Measurements from ENCODE around the gene XBP1. TPM values are rescaled to one million over a fixed set of nuclear protein-coding genes. Genes with fewer than 3 reads are reported as not detected.

XBP1 gene
- total and polyA plus RNA-seq, 4 donors, result 303 to 705 (median 605) TPM

DNA sequence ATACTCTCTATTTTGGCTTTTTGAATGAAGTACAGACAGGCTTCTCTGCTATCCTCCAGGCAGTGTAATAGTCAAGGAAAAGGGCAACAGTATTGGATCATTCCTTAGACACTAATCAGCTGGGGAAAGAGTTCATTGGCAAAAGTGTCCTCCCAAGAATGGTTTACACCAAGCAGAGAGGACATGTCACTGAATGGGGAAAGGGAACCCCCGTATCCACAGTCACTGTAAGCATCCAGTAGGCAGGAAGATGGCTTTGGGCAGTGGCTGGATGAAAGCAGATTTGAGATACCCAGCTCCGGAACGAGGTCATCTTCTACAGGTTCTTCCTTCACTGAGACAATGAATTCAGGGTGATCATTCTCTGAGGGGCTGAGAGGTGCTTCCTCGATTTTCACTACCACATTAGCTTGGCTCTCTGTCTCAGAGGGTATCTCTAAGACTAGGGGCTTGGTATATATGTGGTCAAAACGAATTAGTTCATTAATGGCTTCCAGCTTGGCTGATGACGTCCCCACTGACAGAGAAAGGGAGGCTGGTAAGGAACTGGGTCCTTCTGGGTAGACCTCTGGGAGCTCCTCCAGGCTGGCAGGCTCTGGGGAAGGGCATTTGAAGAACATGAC is 5.2 kb downstream of the XBP1 start:
- DNase-seq (ENCODE audit: low spot score), result no peak
- 69% methylated on average over 6 of the region's 6 CpGs for WGBS
- peak overlapping the region; percentile 9 to 19 for H3K27ac ChIP-seq (ENCODE audit: low read depth in 1 of 2, low read length in 2 of 2)
- TF ChIP-seq JUND (IDR thresholded peaks at IDR 0.05), result peak in 1 of 2 donors; percentile 53
- no peak for TF ChIP-seq HNF4G (IDR thresholded peaks at IDR 0.05)
- no peak for TF ChIP-seq EGR1 (IDR thresholded peaks at IDR 0.05; ENCODE audit: low read depth in 2 of 2)
- TF ChIP-seq ATF3 (IDR thresholded peaks at IDR 0.05), result no peak
- TF ChIP-seq FOXA1 (IDR thresholded peaks at IDR 0.05), result no peak
- H3K36me3 ChIP-seq (ENCODE audit: control insufficient read depth in 4 of 4, insufficient read depth in 3 of 4, low read depth in 1 of 4, low read length in 3 of 4), result peaks cover 8 to 52% (median 39%) of the 10 kb centered on the region in 4 donors
- peaks cover 0 to 31% (median 13%) of the 10 kb centered on the region in 4 donors for H3K4me1 ChIP-seq (ENCODE audit: control insufficient read depth in 4 of 4, insufficient read depth in 4 of 4, low read length in 3 of 4)
- H3K4me3 ChIP-seq (ENCODE audit: low read depth in 1 of 3, low read length in 3 of 3), result no peak overlapping the region
- H3K9me3 ChIP-seq (ENCODE audit: control insufficient read depth in 4 of 4, low read length in 3 of 4), result no peaks in the 10 kb centered on the region
- peak overlapping the region in 1 of 2 donors; percentile 47 for H3K9ac ChIP-seq (ENCODE audit: low read depth in 1 of 2, low read length in 2 of 2)
- no peaks in the 10 kb centered on the region for H3K27me3 ChIP-seq (ENCODE audit: control insufficient read depth in 4 of 4, insufficient read depth in 4 of 4, low read length in 3 of 4)

DNA sequence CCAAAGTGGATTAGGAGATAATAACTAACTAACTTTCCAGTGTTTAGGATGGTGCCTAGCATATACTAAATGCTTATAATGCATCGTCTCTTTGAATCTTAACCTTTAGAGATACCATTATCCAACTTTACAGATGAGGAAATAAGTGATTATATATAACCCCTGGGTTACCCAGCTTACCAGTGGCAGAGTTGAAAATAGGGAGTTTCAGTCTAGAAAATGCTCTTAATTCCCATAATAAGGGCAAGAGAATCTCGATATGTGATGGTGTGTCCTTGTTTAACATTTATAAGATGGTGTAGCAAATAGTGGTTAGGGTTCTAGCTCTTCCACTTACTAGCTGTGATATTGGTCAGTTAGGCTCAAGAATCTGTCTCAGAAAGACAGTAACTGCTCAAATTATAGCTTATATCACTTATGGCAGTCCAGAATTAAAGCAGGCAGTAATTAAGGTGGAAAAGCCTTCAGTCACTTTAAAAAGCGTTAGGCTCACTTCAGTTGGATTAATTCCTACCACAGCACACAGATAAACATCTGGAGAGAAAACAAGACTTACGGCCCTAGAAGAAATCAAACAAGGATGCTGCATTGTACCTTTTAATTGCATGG is 6.3 kb downstream of the XBP1 start:
- H3K4me1 ChIP-seq (ENCODE audit: control insufficient read depth in 4 of 4, insufficient read depth in 4 of 4, low read length in 3 of 4), result peaks cover 0 to 31% (median 13%) of the 10 kb centered on the region in 4 donors
- no peak overlapping the region for H3K4me3 ChIP-seq (ENCODE audit: low read depth in 1 of 3, low read length in 3 of 3)
- TF ChIP-seq RXRA (IDR thresholded peaks at IDR 0.05) (no peak), RAD21 (IDR thresholded peaks at IDR 0.05) (no peak), FOXA1 (IDR thresholded peaks at IDR 0.05) (no peak), MAX (IDR thresholded peaks at IDR 0.05) (no peak), JUND (IDR thresholded peaks at IDR 0.05) (peak in 1 of 2 donors; percentile 41), EGR1 (IDR thresholded peaks at IDR 0.05; ENCODE audit: low read depth in 2 of 2) (no peak)
- no peak for DNase-seq (ENCODE audit: low spot score)
- no peaks in the 10 kb centered on the region for H3K9me3 ChIP-seq (ENCODE audit: control insufficient read depth in 4 of 4, low read length in 3 of 4)
- H3K27ac ChIP-seq (ENCODE audit: low read depth in 1 of 2, low read length in 2 of 2), result peak overlapping the region; percentile 57 to 62
- WGBS, result 59% methylated on average over 4 of the region's 4 CpGs
- H3K9ac ChIP-seq (ENCODE audit: low read depth in 1 of 2, low read length in 2 of 2), result peak overlapping the region in 1 of 2 donors; percentile 43
- H3K27me3 ChIP-seq (ENCODE audit: control insufficient read depth in 4 of 4, insufficient read depth in 4 of 4, low read length in 3 of 4), result no peaks in the 10 kb centered on the region
- H3K36me3 ChIP-seq (ENCODE audit: control insufficient read depth in 4 of 4, insufficient read depth in 3 of 4, low read depth in 1 of 4, low read length in 3 of 4), result peaks cover 11 to 50% (median 40%) of the 10 kb centered on the region in 4 donors

GRCh38 chr22:28792491-28793383 is 7.6 kb downstream of the XBP1 start:
- WGBS, result 52% methylated on average over 15 of the region's 15 CpGs
- Histone ChIP-seq H3K9ac (ENCODE audit: low read depth in 1 of 2, low read length in 2 of 2) (no peak overlapping the region), H3K27ac (ENCODE audit: low read depth in 1 of 2, low read length in 2 of 2) (peak overlapping the region; percentile 17 to 40), H3K4me3 (ENCODE audit: low read depth in 1 of 3, low read length in 3 of 3) (no peak overlapping the region), H3K36me3 (ENCODE audit: control insufficient read depth in 4 of 4, insufficient read depth in 3 of 4, low read depth in 1 of 4, low read length in 3 of 4) (peaks cover 12 to 45% (median 40%) of the 10 kb centered on the region in 4 donors), H3K9me3 (ENCODE audit: control insufficient read depth in 4 of 4, low read length in 3 of 4) (no peaks in the 10 kb centered on the region), H3K27me3 (ENCODE audit: control insufficient read depth in 4 of 4, insufficient read depth in 4 of 4, low read length in 3 of 4) (no peaks in the 10 kb centered on the region), H3K4me1 (ENCODE audit: control insufficient read depth in 4 of 4, insufficient read depth in 4 of 4, low read length in 3 of 4) (peaks cover 0 to 26% (median 12%) of the 10 kb centered on the region in 4 donors)
- no peak for DNase-seq (ENCODE audit: low spot score)
- TF ChIP-seq SP1 (IDR thresholded peaks at IDR 0.05) (peak; percentile 30), RAD21 (IDR thresholded peaks at IDR 0.05) (peak in 1 of 2 donors; percentile 40), RXRA (IDR thresholded peaks at IDR 0.05) (peak; percentile 54 to 75), HNF4A (conservative IDR thresholded peaks at IDR 0.05) (peak in 1 of 2 donors; percentile 5), ATF3 (IDR thresholded peaks at IDR 0.05) (peak; percentile 7), EGR1 (IDR thresholded peaks at IDR 0.05; ENCODE audit: low read depth in 2 of 2) (no peak), NR2F2 (IDR thresholded peaks at IDR 0.05) (peak; percentile 78), YY1 (IDR thresholded peaks at IDR 0.05) (peak; percentile 48), JUND (IDR thresholded peaks at IDR 0.05) (peak in 1 of 2 donors; percentile 82)
- TF ChIP-seq, protein P1, sequence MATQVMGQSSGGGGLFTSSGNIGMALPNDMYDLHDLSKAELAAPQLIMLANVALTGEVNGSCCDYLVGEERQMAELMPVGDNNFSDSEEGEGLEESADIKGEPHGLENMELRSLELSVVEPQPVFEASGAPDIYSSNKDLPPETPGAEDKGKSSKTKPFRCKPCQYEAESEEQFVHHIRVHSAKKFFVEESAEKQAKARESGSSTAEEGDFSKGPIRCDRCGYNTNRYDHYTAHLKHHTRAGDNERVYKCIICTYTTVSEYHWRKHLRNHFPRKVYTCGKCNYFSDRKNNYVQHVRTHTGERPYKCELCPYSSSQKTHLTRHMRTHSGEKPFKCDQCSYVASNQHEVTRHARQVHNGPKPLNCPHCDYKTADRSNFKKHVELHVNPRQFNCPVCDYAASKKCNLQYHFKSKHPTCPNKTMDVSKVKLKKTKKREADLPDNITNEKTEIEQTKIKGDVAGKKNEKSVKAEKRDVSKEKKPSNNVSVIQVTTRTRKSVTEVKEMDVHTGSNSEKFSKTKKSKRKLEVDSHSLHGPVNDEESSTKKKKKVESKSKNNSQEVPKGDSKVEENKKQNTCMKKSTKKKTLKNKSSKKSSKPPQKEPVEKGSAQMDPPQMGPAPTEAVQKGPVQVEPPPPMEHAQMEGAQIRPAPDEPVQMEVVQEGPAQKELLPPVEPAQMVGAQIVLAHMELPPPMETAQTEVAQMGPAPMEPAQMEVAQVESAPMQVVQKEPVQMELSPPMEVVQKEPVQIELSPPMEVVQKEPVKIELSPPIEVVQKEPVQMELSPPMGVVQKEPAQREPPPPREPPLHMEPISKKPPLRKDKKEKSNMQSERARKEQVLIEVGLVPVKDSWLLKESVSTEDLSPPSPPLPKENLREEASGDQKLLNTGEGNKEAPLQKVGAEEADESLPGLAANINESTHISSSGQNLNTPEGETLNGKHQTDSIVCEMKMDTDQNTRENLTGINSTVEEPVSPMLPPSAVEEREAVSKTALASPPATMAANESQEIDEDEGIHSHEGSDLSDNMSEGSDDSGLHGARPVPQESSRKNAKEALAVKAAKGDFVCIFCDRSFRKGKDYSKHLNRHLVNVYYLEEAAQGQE (IDR thresholded peaks at IDR 0.05), result no peak
